Daoy (cell line): ENCODE results near the gene POLN. TPM values are rescaled to one million over a fixed set of nuclear protein-coding genes. Genes with fewer than 3 reads are reported as not detected.

Experiments used
- DNase-seq: peaks from one replicate; pipeline ENCODE4 v3.0.0-alpha.2; 2015; ENCODE audit warnings: low read depth
- total RNA-seq: library from RNA; depleted of rRNA; stranded (reverse); fragments of >200 nt; shearing (Covaris generic); gene quantifications from 2 replicates; pipeline ENCODE4 v1.2.3, GENCODE V29; 2014; rRNA removed

POLN gene
- total RNA-seq, result 0.54 and 1.4 TPM in 2 replicates

DNA sequence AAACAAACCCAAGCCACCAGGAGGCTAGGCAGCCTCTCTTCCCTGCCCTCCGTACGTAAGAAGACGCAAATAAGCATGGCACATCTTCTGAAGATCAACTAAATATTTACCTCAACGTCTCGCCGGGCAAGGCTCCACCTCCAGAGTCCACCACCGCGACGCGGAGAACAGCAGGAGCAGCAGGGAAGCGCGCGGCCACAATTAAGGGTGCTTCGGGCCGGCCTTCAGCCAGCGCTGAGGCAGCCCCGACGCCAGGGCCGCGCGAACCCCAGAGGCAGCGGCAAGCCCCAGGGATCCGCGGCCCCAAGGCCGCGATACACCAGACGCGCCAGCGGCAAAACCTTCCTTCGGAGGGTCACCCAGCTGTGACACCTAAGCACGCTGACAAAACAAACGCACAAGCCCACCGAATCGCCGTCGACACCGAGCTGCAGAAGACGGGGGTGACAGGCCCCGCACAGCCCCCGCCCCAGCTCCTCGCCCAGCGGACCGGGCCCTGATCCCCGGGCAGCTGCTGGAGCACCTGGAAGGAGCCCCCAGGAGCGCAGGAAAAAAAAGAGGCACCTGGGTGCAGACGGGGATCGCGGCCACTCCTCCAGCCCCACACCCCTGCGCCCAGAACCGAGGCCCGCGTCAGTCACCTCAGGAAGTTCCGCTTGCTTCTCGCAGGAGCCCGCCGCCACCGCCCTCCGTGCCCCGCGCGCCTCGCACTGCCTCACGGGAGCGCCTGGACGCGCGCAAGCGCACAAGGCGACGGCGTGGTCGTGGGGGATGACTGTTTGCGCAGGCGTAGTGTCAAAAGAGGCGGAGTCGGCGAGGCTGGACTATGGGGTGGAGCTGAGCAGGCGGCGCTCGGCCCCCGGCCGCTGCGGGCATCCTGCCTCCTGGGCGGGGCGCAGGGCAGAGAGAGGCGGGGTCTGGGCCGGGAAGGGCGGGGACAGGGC, at the start of gene POLN, which contains the start of gene HAUS3:
TSS of gene POLN (minus strand) at position 712 of the 944 bp plus-strand sequence. CDS start 12,890 bp downstream, outside the sequence.
TSS of gene HAUS3 (minus strand) at position 712 of the 944 bp plus-strand sequence. CDS start 1,175 bp downstream, outside the sequence.
- peak; percentile 99 for DNase-seq

DNA sequence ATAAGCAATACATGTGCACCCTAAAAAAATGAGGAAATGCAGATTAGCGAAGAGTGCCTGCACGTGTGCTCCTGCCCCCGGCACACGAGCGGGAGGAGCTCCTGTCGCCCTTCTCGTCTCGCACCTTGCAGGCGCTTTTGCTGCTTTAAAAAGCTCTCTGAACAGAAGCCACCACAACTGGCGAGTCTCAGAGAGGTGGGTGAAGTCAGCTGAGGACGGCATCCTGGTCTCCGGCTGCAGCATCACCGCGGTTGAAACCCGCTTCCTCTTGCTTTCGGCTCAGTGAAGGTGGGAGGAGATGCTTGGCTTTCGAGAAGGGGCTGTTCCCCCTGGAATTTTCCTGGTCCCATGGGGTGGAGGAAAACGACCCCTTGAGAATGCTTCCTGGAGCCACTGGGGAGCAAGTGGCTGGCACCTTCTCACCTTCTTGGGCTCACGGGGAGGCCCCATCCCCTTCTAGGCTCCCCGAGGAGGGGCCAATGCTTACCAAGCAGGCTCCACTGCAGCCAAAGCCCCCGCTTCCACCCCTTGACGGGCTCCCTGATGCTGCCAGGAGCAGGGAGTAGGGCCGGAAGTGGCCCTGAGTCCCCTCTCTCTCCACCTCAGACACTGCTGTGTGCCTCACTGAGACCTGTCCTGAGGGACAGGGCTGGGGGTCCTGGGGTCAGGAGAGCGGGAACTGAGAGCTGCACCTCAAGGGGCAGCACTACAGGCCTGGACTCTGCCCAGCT, 49.2 kb upstream of the POLN start:
- no peak for DNase-seq

DNA sequence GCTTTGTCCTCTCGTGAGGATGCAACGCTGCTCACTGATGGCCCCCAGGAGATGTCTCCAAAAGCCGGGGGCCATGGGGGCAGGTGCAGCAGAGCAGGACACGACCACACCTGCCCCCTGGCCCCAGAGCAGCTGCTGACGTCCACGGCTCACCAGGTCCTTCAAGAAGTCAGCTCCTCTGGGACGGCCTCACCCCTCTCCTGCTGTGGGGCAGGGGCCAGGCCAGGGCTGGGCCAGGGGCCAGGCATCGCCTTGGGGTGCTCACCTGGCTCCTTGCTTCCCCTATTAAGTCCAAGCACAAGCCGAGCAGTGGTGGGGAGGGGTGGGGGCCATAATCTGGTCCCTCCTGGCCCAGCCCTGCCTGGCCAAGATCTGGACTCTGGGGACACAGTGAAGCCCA, 48.6 kb upstream of the POLN start:
- DNase-seq, result no peak

DNA sequence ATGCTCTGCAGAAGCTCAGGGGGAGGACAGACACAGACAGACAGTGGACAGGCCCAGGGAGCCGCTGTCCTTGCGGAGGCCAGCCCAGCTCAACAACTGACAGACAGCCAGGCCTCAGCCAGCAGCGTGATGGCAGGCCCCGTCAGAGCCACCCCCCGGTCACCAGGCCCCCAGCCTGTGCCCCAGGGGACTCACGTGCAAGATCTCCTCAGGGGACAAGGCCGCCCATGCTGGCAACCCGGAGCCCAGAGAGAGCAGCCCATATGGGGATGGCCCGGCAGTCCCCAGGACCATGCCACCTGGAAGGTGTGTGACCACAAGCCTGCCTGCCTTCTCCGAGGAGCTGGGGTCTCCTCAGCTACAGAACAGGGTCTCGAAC, 48.0 kb upstream of the POLN start:
- DNase-seq, result no peak

DNA sequence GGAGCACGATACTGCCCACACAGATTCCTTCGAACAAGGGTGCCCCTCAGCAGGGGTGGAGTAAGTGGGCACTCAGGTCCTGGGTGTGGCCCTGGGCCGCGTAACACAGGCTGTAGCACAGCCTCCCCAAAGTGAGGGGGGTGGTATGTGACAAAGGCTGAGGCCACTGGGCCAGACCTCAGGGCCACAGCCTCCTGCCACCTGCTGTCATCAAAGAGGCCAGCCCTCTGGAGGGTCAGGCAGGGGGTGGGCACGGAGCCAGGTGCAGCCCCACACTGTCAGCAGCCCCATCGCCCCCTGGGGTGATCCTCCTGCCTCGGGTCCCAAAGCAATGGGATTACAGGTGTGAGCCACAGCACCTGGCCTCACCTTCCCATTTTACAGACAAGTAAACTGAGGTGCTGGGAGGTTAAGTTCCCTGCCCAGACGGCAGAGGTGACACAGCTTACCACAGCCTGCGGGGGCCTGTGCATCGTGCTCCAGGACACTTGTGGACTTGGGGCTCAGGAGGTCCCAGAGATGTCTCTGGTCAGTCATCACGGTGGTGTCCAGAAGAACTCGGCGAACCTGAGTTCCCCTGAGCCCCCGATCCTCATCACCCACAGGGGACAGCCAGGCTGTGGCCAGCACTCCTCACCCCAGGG, 47.5 kb upstream of the POLN start:
- no peak for DNase-seq

DNA sequence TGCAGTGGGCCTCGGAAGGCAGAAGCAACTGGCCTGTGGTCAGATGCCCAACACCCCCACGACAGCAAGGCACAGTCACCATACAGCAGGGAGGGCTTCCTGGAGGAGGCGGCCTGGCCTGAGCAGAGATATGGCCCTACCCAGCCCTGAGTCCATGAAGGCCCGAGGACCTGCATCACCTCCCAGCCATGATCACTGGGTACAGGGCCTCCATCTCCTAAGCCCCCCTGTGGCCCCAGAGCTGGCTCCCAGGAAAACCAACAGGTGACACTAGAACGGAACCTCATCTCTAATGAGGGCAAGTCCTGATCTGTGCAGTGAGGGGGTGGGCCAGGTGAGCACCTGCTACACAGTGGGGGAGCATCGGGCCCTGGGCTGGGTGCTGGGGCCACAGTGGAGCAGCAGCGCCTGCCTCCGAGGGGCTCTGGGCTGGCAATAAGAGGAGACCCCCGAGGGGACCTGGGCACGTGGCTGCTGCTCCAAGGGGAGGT, 46.2 kb upstream of the POLN start:
- DNase-seq, result no peak

DNA sequence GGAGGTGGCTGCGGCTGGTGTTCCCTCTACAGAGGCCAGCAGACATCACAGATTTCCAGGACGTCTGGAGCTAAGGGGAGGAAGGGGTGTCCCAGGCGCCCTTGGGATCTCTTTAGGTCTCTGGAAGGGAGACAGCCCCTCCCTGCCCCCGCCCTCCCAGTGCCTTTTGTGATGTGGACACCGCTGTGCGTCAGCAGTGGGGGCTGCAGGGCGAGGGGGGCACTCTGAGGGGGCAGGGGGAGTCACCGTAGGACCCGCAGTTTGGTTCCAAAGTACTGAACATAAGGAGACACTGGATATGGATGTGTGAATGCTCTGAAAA, 45.6 kb upstream of the POLN start:
- no peak for DNase-seq

DNA sequence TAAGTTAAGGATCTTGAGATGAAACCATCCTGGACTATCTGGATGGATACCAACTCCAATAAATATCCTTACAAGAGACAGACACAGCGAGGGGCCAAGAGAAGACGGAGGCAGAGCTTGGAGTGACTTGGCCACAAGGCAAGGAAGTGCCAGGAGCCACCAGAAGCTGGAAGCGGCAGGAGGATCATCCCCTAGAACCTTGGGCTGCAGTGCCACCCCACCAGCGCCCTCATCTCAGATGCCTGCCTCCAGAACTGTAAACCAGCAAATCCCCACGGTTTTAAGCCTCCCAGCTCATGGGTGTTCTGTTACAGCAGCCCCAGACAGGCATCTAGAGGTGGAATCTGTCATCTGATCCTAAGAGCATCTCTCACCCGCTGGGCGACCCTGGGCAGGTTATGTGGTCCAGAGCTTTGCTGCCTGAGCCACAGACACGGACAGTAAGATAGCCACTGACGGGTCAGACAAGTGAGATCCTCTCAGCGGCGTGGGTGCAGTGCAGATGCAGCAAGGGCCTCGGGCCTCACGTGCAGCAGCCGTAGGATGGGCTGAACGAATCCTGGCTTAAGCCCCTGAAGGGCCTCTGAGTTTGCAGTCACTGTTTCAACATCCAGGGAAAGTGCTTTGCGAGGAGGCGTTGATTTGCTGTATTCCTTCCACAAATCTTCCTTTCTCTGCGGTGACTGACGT, 45.1 kb upstream of the POLN start:
- no peak for DNase-seq

DNA sequence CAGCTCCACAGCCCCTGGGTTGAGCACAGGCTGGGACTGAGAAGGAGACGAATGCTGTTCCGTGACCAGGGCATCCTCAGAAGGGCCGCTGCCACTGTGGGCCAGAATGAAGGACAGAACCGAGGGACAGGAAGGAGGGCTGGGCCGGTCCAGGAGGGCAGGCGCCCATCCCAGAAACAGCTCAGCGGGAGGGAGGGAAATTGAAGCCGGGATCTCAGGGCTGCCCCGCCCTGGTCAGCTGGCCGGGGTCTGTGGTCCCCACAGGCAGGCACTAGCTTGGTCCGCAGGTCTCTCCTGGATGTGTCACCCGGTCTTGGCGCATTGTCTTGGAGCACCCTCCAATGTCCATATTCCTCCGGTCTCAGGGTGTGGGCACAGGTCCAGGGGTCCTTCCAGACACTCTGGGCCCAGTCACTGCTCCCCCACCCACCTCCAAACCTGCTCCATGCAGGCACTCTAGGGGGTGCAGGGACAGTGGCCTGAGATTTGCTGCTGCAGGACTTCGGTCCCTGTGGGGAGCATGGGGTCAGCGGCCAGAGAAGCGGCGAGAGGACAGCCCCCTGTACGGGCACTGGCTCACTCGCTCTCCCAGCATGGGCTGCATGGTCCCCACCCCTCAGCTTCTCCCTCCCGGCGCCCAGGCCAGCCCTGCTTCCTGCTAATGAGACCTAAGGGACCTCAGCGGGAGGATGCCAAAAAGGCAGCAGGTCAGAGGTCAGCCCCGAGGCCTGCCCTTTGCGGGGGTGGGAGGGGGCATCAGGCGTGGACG, 43.9 kb upstream of the POLN start:
- DNase-seq, result no peak

DNA sequence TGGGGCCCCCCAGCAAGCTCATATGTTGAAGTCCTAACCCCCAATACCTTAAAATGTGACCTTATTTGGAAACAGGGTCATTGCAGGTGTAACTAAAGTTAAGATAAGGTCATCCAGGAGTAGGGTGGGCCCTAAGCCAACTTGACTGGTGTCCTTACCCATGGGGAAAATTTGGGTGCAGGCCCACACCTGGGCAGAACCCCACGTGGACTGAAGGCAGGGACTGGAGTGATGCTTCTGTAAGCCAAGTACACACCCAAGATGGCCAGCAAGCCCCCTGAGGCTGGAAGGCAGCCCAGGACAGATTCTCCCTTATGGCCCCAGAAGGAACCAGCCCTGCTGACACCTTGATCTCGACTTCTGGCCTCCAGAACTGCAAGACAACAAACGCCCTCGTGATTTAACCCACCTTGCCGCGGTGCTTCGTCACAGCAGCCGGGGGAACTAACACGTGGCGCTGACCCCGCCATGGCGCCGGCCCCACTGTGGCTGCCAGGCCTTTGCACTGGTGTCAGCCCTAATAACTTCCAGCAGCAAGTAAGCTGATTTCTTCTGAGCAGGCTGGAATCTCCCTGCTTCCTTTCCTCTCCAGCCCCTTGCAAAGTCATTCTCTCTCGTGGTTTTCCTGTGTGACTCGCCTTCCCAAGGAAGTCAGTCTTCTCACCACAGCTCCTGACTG, 43.2 kb upstream of the POLN start:
- peak; percentile 66 for DNase-seq

DNA sequence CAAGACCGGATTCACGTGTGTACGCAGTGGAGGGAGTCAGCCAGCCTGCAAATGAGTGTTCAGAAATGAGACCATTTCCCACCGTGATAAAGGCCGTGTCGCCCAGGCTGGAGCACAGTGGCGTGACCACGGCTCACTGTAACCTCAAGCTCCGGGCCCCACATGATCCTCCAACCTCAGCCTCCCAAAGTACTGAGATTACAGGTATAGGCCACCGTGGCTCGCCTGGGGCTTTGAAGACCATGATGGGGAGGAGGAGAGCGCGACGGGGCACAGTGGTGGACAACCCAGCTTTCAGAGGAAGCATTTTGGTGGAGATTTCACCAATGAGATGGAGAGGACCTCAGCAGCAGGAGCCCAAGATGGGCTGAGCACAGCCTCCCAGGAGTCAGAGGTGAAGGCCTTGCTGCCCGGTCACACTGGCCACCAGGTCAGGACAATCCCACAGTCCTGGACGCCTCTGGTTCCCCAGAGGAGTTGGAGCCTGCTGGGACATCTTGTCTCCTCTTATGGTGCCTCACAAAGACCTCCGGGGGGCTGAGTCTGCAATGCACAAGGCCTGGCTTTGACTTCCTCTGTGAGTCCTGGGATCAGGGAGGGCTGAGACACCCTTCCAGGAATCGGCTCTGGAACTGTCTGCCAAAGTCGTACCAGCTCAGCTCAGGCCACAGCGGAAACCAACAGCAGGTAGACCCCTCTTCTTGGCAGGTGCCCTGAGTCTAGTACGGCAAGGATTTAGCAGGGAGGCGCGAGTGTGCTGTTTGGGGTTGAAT, 42.4 kb upstream of the POLN start:
- no peak for DNase-seq

DNA sequence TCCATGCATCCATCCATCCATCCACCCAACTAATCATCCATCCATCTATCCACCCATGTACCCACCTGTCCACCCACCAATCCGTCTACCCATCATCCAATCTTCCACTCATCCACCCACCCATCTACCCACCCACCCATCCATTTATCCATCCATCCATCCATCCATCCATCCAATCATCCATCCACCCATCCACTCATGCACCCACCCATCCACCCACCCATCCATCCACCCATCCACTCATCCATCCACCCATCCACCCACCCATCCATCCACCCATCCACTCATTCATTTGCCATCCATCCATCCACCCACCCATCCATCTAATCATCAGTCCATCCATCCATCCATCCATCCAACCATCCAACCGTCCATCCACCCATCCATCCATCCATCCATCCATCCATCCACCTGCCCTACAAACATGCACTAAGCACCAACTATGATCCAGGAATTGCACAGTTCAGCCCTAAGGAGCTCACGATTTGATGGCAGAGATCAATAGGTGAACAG, 41.3 kb upstream of the POLN start:
- DNase-seq, result no peak

DNA sequence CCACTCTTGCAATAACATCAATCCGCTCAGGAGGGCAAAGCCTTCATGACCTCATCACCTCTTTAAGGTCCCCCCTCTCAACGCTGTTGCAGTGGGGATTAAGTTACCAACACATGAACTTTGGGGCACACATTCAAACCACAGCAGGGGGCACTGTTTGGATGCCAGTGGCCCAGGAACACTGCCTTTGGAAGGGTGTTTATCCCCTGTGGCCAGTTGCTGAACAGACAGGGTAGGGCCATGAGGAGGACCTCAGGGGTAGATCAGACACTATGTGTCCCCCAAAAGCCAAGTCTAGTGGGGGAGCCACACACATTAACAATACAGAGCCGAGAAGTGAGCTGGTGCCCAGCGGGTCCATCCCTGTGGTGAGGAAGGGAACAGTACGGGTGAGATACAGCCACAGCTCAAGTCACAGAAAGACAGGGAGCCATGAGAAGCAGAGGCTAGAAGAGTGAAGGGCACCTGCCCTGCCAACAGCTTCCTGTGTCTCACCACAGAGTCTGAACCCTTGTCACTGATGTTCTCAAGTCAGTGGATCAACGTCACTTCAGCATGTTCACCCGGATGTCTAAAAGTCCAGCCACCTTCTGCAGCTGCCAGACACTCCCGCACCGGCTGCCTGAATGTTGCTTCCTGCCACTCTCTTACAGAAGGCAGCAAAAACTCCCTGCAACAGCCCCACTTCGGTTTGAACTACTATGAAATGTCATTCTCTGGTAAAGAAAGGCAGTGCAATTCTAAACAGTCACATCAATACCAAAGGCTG, 39.8 kb upstream of the POLN start:
- DNase-seq, result no peak

DNA sequence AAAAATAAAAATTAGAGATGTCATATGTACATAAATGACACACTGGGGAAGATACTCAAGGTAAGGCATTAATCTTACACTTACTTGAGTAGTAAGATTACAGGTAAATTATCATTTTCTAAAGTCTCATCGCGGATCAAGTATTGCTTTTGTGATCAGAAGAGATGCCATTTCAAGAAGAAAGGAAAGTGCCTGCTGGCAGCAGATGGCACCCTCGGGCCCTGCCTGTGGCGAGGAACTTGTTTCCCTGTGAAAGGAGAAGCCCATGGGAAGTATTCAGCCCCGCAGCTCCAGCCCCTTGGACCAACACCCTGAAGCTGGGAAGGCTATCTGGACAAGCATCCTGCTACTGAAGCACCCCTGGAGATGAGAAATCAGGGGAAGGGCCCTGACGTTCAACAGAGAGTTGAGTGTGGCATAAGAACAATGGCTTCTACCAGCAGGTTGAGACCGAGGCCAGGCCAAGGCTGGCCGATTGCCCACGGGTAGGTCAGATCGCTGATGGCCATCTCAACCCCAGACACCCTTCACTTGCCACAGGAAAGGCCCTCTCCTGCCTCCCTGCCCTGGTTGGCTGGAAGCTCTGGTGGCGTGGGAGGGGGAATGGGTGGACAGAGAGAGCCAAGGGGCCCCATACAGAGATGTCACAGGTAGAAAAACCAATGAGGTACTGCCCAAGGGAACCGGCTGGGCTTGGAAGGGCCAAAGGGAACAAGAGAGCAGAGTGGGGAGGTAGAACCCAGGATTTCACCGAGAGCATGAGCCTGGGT, 38.8 kb upstream of the POLN start:
- DNase-seq, result no peak

DNA sequence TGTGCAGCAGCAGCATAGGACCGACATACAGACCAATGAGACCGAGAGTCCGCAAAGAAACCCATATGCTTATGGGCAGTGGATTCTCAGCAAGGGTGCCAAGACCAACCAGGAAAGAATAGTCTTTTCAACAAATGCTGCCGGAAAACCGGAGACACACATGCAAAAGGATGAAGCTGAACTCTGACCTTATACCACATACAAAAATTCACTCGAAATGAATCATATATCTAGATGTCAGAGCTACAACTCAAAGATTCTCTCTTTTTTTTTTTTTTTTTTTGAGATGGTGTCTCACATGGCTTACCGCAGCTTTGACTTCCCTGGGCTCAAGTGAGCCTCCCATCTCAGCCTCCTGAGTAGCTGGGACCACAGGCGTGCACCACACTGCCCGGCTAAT, 36.0 kb upstream of the POLN start:
- no peak for DNase-seq

DNA sequence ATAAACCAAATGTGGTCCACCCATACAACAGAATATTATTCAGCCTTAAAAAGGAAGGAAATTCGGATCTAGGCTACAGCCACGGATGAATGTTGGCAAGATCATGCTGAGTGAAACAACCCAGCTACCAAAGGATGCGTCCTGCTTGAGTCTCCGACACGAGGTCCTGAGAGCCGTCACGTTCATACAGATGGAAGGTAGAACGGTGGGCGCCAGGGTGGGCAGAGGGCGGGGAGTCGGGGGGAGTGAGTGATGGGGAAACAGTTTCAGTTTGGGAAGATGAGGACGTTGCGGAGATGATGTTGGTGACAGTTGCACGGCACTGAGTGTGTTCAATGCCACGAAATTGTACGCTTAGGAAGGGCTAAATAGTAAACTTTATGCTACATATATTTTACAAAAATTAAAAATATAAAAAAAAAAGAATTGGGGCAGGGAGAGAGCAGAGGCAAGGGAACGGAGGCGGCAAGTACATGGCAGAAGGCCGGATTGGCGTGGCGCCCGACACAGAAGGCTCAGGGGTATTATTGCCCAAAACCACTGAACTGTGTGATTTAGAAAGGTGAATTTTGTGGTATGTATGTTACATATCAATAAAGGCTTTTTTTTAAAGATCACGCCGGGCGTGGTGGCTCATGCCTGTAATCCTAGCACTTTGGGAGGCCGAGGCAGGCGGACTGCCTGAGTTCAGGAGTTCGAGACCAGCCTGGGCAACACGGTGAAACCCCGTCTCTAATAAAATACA, 34.8 kb upstream of the POLN start:
- no peak for DNase-seq
